HG03025 (cell line): ENCODE data around the gene OR52E1.

Experiments
- ATAC-seq: cut with Tn5 transposase; IDR thresholded peaks from one replicate; pipeline ENCODE4 v1.9.1; 2021; ENCODE audit warnings: mild to moderate bottlenecking, moderate library complexity; ENCODE audit not compliant: unreplicated experiment, low FRiP score

Gene OR52E1

GRCh38 chr11:5107285-5107684 is 37.9 kb downstream of the OR52E1 start:
- ATAC-seq, result no peak

DNA sequence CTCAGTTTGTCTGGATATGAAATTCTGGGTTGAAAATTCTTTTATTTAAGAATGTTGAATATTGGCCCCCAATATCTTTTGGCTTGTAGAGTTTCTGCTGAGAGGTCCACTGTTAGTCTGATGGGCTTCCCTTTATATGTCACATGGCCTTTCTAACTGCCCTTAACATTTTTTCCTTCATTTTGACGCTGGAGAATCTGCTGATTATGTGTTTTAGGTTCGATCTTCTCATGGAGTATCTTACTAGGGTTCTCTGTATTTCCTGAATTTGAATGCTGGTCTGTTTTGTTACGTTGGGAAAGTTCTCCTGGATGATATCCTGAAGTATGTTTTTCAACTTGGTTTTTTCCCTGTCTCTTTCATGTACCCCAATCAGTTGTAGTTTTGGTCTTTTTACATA is 46.0 kb downstream of the OR52E1 start:
- ATAC-seq, result no peak

DNA sequence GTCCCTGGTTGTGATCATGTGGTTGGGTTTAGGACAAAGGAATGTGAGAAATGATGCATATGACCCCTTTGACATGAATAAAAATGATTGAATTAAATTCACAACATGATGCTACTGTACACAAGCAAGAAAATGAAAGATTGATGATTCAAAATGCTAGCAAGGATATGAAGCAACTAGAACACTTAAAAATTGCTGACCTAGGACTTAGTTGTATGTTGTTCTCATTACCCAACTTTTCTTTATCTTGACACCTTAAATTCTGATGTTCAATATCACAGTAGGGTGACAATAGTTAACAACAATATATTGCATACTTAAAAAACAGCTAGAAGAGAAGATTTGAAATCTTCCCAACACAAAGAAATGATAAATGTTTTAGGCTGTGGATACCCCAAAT is 48.2 kb downstream of the OR52E1 start:
- no peak for ATAC-seq

- no peak for ATAC-seq
Observed at GRCh38 chr11:5118893-5119292, 49.5 kb downstream of the OR52E1 start.
